HG03460 (cell line): ENCODE results near the gene PCDHB16.
"Not testable (repeated sequence)": the region's sequence is repeated elsewhere in the genome, so short reads cannot be mapped to it uniquely, and the experiment has no call there.

Experiments
- ATAC-seq: cut with Tn5 transposase; IDR thresholded peaks from one replicate; pipeline ENCODE4 v1.9.1; 2021; ENCODE audit not compliant: unreplicated experiment

The PCDHB16 gene

DNA sequence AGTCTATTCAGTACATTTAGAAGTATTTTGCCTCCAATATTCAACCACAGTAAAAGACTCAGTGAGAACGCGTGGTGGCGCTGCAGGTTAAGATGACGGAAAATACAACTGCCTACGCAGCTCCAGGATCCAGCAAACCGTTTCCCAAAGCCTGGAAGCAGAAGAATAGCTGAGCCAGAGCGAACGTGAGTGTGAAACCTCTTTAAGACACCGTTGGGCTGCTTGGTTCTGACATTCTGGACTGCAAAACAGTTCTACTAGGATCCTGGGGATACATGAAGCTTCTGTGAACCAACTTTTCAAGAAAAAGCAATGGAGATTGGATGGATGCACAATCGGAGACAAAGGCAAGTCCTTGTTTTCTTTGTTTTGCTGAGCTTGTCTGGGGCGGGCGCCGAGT is at the start of gene PCDHB16:
Gene PCDHB16 (plus strand): TSS at position 140 of the 400 bp plus-strand sequence. CDS start 173 bp downstream, at position 313.
- ATAC-seq: no peak

DNA sequence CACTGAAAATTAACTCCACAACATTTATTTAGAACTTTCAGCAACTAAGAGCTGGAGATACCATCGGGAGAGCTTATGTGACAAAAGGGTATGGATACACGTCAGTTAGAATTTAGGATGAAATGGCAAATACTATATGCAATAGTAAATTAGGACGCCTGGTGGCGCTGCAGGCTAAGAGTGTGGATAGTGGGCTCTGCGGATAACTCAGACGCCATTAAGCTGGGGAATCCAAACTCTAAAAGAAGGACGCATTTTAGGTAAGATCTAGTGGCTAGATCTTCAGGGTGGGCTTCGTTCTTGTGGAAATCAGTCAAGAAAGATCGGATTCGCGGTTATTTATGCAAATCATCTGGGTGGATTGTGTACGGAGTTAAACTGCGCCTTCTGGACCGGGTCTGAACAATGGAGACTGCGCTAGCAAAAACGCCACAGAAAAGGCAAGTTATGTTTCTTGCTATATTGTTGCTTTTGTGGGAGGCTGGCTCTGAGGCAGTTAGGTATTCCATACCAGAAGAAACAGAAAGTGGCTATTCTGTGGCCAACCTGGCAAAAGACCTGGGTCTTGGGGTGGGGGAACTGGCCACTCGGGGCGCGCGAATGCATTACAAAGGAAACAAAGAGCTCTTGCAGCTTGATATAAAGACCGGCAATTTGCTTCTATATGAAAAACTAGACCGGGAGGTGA is 47.0 kb upstream of the PCDHB16 start, which contains the start of gene PCDHB5:
Gene PCDHB5 (plus strand): TSS at position 177 of the 688 bp plus-strand sequence. CDS start 229 bp downstream, at position 406.
- no peak for ATAC-seq

DNA sequence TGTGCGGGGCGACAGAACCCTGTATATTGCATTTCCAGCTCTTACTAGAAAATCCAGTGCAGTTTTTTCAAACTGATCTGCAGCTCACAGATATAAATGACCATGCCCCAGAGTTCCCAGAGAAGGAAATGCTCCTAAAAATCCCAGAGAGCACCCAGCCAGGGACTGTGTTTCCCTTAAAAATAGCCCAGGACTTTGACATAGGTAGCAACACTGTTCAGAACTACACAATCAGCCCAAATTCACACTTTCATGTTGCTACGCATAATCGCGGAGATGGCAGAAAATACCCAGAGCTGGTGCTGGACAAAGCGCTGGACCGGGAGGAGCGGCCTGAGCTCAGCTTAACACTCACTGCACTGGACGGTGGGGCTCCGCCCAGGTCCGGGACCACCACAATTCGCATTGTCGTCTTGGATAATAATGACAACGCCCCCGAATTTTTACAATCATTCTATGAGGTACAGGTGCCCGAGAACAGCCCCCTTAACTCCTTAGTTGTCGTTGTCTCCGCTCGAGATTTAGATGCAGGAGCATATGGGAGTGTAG is 46.4 kb upstream of the PCDHB16 start:
- no peak for ATAC-seq

DNA sequence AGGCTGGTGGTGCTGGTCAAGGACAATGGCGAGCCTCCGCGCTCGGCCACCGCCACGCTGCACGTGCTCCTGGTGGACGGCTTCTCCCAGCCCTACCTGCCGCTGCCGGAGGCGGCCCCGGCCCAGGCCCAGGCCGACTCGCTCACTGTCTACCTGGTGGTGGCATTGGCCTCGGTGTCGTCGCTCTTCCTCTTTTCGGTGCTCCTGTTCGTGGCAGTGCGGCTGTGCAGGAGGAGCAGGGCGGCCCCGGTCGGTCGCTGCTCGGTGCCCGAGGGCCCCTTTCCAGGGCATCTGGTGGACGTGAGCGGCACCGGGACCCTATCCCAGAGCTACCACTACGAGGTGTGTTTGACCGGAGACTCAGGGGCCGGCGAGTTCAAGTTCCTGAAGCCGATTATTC is 44.8 kb upstream of the PCDHB16 start:
- not testable (repeated sequence) for ATAC-seq

DNA sequence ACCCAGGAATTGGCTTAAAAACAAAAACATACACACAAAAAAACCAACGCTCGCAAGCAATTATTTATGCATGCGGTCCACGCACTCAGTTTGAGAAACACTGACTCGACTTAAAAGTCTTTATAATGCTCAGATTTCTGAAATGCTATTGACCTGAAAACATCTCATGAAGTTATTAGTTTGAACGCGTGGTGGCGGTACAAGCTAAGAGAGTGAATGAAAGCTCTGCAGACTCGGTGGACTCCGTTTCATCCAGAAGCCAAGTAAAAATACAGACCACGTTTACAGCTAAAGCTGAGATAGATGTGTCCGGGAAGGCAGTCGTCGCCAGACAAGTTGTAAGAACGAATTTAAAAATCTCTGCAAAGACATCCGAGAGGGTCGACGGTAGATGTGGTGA is 32.4 kb upstream of the PCDHB16 start, which contains the start of gene PCDHB6:
Gene PCDHB6 (plus strand): TSS at position 246 of the 400 bp plus-strand sequence. CDS start 201 bp downstream, outside the sequence.
- ATAC-seq: no peak

DNA sequence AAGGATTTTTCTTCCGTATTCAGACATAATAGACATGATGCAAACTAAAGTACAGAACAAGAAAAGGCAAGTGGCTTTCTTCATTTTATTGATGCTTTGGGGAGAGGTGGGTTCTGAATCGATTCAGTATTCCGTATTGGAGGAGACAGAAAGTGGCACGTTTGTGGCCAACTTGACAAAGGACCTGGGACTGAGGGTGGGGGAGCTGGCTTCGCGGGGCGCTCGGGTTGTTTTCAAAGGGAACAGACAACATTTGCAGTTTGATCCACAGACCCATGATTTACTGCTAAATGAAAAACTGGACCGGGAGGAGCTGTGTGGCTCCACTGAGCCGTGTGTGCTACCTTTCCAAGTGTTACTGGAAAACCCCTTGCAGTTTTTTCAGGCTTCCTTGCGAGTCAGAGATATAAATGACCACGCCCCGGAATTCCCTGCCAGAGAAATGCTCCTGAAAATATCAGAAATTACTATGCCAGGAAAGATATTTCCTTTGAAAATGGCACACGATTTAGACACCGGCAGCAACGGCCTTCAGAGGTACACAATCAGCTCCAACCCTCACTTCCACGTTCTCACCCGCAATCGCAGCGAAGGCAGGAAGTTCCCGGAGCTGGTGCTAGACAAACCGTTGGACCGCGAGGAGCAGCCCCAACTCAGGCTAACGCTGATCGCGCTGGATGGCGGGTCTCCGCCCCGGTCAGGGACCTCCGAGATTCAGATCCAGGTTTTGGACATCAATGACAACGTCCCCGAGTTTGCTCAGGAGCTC is 31.8 kb upstream of the PCDHB16 start:
- no peak for ATAC-seq

DNA sequence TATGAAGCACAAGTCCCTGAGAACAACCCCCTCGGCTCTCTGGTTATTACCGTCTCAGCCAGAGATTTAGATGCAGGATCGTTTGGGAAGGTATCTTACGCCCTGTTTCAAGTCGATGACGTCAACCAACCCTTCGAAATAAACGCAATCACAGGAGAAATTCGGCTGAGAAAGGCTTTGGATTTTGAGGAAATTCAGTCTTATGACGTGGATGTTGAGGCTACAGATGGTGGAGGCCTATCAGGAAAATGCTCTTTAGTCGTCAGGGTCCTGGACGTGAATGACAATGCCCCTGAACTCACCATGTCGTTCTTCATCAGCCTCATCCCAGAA is 31.2 kb upstream of the PCDHB16 start:
- no peak for ATAC-seq

DNA sequence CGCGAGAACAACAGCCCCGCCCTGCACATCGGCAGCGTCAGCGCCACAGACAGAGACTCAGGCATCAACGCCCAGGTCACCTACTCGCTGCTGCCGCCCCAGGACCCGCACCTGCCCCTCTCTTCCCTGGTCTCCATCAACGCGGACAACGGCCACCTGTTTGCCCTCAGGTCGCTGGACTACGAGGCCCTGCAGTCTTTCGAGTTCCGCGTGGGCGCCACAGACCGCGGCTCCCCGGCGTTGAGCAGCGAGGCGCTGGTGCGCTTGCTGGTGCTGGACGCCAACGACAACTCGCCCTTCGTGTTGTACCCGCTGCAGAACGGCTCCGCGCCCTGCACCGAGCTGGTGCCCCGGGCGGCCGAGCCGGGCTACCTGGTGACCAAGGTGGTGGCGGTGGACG is 30.6 kb upstream of the PCDHB16 start:
- not testable (repeated sequence) for ATAC-seq

DNA sequence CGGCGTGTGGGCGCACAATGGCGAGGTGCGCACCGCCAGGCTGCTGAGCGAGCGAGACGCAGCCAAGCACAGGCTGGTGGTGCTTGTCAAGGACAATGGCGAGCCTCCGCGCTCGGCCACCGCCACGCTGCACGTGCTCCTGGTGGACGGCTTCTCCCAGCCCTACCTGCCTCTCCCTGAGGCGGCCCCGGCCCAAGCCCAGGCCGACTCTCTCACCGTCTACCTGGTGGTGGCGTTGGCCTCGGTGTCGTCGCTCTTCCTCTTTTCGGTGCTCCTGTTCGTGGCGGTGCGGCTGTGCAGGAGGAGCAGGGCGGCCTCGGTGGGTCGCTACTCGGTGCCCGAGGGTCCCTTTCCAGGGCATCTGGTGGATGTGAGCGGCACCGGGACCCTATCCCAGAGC is 30.1 kb upstream of the PCDHB16 start:
- not testable (repeated sequence) for ATAC-seq

DNA sequence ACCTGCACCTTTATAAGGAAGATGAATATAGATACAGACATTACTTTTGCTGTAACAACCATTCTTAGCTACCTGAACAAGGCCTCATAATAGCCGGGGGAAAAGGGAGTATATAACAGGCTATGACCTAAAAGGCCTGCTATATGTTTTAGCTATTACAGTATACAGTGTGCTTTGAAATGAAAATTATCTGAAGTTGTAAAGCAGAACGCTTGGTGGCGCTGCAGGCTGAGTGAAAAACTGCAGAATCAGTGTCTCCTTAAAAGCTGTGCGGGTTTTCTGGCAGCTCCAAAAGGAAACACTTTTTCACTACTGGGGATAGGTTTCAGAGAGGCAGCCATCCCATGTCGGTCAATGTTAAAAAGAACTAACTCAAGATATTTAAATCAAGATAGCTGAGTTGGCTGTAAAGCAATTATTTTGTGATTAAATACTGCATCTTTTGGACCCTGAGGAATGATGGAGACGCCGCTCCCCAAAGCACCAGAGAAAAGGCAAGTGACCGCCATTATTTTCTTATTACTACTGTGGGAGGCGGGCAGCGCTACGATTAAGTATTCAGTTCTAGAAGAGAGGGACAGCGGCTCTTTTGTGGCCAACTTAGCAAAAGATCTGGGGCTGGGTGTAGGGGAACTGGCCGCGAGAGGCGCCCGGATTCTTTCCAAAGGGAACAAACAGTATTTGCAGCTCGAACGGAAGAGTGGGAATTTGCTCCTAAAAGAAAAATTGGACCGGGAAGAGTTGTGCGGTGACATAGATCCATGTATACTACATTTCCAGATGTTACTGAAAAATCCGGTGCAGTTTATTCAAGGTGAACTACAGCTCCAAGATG is 26.4 kb upstream of the PCDHB16 start:
- ATAC-seq: no peak

DNA sequence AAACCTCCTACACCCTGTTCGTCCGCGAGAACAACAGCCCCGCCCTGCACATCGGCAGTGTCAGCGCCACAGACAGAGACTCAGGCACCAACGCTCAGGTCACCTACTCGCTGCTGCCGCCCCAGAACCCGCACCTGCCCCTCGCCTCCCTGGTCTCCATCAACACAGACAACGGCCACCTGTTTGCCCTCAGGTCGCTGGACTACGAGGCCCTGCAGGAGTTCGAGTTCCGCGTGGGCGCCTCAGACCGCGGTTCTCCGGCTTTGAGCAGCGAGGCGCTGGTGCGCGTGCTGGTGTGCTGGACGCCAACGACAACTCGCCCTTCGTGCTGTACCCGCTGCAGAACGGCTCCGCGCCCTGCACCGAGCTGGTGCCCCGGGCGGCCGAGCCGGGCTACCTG is 24.8 kb upstream of the PCDHB16 start:
- ATAC-seq: not testable (repeated sequence)

DNA sequence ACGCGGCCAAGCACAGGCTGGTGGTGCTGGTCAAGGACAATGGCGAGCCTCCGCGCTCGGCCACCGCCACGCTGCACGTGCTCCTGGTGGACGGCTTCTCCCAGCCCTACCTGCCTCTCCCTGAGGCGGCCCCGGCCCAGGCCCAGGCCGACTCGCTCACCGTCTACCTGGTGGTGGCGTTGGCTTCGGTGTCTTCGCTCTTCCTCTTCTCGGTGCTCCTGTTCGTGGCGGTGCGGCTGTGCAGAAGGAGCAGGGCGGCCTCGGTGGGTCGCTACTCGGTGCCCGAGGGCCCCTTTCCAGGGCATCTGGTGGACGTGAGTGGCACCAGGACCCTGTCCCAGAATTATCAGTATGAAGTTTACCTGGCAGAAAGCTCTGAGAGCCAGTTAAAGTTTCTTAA is 24.3 kb upstream of the PCDHB16 start:
- not testable (repeated sequence) for ATAC-seq

DNA sequence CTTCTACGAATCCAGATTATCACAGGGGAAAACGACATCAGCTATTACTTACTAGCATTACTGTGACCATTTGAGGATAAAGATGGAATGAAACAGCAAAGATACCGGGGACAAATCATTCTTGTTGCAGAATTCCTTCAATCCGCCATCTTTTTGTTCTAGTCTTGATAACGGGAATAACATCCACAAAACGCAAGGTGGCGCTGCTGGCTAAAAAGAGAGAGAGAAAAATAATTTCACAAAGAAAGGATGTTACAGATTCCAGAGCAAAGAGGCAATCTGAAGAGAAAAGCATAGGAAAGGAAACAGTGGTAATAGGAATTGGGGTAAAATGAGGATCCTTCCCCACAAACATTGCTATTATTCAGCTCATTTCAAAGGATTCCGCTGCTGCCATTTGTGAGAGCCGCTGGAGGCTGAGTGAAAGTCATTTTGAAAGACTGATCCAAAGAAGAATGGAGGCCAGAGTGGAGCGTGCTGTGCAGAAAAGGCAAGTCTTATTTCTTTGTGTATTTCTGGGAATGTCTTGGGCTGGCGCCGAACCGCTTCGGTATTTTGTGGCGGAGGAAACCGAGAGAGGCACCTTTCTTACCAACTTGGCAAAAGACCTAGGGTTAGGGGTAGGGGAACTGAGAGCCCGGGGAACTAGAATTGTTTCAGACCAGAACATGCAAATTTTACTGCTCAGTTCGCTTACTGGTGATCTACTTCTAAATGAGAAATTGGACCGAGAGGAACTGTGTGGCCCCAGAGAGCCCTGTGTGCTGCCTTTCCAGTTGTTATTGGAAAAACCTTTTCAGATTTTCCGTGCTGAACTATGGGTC is 9.6 kb upstream of the PCDHB16 start, which contains the start of gene PCDHB7:
Gene PCDHB7 (plus strand): TSS at position 264 of the 824 bp plus-strand sequence. CDS start 192 bp downstream, at position 456.
- ATAC-seq: no peak

DNA sequence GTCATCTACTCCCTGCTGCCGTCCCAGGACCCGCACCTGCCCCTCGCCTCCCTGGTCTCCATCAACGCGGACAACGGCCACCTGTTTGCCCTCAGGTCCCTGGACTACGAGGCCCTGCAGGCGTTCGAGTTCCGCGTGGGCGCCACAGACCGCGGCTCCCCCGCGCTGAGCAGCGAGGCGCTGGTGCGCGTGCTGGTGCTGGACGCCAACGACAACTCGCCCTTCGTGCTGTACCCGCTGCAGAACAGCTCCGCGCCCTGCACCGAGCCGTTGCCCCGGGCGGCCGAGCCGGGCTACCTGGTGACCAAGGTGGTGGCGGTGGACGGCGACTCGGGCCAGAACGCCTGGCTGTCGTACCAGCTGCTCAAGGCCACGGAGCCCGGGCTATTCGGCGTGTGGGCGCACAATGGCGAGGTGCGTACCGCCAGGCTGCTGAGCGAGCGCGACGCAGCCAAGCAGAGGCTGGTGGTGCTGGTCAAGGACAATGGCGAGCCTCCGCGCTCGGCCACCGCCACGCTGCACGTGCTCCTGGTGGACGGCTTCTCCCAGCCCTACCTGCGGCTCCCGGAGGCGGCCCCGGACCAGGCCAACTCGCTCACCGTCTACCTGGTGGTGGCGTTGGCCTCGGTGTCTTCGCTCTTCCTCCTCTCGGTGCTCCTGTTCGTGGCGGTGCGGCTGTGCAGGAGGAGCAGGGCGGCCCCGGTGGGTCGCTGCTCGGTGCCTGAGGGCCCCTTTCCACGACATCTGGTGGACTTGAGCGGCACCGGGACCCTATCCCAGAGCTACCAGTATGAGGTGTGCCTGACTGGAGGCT is 7.7 kb upstream of the PCDHB16 start:
- ATAC-seq: not testable (repeated sequence)

DNA sequence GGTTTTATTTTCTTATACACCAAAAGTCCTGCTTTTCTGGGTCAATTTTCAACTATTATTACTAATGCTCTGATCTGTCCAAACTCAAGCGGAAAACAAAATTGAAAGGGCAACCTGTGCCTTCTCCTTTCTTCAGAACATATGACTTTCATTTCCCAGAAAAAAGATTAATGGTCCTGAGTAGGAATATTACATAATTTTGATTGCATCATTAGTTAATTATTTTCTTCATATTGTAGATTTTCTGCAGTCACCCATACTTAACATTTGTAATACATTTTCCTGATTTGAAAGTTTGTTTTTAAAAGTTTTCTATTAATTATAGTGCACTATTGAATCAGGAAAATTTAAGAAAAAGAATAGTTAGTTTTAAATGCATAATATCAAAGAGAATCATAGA is 6.3 kb upstream of the PCDHB16 start:
- no peak for ATAC-seq

DNA sequence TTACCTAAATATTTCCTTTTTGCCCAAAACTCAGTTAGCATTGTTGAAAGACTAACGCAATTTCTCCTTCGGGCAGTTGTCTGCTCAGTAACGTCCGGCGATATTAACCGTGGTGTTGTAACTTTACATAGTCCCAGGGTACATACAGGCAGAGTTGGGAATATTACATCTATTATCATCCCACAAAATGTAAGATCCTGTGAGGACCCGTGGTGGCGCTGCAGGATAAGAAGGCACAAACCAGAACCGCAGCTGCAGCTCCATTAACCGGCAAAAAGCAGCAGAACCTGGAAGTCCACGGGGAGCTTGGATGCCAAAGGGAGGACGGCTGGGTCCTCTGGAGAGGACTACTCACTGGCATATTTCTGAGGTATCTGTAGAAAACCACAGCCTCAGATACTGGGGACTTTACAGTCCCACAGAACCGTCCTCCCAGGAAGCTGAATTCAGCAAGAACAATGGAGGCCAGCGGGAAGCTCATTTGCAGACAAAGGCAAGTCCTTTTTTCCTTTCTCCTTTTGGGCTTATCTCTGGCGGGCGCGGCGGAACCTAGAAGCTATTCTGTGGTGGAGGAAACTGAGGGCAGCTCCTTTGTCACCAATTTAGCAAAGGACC is 4.5 kb upstream of the PCDHB16 start, which contains the start of gene PCDHB8:
Gene PCDHB8 (plus strand): TSS at position 214 of the 615 bp plus-strand sequence. CDS start 245 bp downstream, at position 459.
- ATAC-seq: not testable (repeated sequence)

DNA sequence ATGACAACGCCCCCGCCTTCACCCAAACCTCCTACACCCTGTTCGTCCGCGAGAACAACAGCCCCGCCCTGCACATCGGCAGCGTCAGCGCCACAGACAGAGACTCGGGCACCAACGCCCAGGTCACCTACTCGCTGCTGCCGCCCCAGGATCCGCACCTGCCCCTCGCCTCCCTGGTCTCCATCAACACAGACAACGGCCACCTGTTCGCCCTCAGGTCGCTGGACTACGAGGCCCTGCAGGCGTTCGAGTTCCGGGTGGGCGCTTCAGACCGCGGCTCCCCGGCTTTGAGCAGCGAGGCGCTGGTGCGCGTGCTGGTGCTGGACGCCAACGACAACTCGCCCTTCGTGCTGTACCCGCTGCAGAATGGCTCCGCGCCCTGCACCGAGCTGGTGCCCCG is 2.8 kb upstream of the PCDHB16 start:
- ATAC-seq: not testable (repeated sequence)

DNA sequence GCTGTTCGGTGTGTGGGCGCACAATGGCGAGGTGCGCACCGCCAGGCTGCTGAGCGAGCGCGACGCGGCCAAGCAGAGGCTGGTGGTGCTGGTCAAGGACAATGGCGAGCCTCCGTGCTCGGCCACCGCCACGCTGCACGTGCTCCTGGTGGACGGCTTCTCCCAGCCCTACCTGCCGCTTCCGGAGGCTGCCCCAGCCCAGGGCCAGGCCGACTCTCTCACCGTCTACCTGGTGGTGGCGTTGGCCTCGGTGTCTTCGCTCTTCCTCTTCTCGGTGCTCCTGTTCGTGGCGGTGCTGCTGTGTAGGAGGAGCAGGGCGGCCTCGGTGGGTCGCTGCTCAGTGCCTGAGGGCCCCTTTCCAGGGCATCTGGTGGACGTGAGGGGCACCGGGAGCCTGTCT is 2.3 kb upstream of the PCDHB16 start:
- ATAC-seq: not testable (repeated sequence)

DNA sequence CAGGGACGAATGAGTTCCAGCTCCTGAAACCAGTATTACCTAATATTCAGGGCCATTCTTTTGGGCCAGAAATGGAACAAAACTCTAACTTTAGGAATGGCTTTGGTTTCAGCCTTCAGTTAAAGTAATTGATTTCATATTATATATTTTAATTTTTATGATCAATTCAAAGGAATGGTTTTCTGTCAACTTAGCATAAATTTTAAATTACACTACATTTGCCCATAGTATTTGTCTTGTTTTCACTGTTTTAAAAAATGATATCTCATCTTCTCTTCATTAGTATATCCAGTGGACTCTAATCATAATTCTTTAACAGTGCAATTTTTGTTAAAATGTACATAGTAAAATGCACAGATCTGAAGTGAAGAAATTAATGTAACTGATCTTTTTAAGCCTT is 1.9 kb upstream of the PCDHB16 start:
- ATAC-seq: no peak
